ENCODE data around the gene MEN1.
A peak's percentile ranks its signal among the peaks of the same experiment; 100 is the strongest.

The MEN1 gene

DNA sequence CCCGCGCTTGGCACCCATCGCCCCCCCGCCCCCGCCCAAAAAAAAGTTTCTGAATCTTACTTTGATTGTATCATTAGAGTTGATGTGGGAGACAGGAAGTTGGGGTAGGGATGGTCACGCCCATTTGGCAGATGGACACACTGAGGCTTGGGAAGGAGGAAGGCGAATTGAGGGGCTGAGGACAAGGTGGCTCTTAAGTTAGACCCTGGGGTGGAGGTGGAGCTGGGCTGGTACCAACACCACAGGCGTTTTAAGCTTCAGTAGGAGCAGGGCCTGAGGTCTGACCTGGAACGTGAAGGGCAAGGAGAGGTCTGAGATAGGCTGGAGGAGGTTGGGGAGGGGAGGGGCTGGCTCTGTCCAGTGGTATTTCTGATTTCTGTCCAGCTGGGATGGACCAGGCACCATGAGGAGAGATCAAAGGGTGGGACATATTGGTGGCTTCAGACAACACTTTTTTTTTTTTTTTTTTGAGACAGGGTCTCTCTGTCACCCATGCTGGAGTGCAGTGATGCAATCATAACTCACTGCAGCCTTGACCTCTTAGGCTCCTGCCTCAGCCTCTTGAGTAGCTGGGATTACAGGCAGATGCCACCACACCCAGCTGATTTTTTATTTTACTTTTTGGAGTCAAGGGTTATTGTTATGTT, 34.9 kb upstream of the MEN1 start:
- DNase-seq = peak; percentile 34

DNA sequence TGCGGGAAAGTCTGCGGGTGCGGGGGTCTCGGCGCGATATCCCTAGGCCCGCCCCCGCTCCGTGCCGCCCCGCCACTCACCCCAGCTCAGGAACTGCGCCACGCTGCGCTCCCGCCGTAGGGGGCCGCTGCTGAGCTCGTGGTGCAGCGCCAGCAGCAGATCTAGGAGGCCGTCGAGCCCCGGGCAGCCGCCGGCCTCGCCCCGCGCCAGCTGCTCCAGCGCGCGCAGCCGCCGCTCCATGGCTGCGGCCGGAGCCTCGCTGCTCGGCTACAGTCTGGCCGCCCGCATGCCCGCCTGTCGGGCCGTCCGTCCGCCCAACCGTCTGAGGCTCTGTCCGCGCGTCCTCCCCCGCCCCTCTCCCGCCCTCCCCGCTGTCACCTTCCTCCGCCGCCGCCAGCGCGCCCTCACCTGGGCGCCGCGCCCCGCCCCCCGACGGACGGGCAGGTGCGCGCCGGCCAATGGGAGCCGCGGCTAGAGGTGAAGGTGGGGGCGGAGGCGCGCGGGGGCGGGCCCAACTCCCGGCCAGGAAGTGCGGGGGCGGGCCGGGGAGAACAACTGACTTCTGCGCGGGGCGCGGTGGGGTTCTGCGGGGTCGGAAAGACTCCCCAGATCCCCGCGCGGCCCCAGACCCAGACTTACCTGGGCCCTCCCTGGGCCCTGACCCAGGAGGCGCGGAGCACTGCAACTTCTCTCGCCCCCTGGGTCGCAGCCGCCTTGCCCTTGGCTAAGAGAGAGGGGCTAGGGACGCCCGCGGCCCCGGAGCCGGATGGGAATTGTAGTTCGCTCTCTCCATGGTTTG, 34.2 kb upstream of the MEN1 start, which contains the start of gene CDC42BPG:
TSS of gene CDC42BPG (minus strand) at position 324 of the 799 bp plus-strand sequence. CDS start at position 240, 84 bp downstream.
- peak; percentile 79 for DNase-seq

DNA sequence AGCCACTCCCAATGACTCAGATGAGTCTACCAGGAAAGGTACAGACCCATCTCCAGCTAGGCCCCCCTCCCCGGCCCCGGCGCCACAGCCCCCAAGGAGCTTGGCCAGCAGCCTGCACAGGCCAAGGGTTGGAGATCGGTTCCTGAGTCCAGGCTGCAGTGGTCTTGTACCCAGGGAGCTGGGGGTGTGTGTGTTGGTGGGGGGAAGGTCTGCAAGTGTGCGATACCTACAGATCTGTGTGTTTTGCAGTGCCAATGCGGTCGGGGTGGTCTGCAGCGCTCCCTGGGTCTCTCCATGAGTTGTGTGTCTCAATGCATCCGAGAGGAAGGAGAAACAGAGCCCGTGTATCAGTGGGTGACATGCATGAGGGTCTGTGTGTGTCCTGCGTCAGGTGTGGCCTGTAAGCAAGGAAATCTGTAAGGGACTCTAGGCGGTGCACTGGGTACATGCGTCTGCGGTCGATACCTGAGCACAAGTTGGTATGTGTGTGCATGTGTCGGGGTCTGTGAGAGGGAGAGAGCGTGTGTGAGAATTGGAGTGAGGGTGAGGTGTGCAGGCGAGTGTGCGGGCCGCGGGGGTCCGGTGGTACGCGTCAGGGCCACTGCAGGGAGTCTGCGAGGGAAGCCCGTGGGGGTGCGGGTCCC, 33.5 kb upstream of the MEN1 start:
- no peak for DNase-seq

DNA sequence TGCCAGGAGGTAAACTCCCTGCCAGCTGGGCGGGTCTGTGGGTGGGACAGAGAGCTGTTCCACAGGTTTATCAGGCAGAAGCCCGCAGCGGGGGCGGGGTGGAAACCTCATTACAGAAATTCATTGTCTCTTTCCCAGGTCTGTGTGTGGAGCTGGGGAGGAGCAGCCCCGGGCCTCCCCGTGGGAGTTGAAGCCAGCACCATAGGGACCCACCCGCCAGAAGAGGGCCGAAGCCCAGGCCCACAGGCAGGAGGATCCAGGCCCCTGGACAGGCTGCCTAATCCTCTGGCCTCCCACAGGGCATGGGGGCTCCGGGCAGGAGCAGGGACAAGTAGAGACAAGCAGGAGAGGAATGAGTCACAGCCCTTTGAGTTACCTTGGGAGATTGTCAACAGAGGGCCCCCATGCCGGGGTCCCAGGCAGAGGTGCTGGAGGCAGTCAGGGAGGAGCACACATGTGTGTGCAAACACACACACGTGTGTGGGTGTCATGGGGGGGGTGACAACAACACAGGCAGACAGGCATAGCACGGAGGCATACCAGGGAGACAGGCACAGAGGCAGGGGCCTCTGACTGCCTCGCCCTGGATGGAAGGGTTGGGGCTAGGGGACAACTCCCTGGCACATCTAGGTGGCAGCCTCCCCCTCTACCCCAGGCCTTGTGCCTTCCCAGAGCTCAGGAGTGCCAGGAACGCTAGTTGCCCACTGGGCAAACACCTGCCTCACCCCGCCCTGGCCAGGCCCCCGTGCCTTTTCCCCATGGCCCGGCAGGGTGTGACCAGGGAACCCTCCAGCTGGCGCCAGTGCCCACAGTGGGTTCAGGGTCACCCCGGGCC, 32.7 kb upstream of the MEN1 start:
- peak; percentile 49 for DNase-seq

DNA sequence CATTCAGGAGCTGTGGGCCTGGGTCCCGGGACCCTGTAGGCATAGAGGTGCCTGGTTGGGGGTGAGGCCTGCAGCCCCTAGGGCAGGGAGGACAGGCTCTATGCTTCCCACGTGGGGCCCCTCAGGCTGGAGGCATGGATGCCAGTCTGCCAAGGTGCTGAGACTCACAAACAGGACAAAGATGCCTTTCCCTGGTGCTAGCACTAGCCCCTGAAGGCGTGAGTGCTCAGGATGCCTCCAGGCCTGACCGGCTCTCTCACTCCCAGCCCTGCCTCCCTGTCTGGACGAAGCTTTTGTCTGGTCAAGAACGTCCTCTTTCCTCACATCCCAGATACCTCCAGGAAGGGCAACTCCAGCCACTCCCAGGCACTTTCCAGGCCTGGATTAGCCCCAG, 32.0 kb upstream of the MEN1 start:
- no peak for DNase-seq

DNA sequence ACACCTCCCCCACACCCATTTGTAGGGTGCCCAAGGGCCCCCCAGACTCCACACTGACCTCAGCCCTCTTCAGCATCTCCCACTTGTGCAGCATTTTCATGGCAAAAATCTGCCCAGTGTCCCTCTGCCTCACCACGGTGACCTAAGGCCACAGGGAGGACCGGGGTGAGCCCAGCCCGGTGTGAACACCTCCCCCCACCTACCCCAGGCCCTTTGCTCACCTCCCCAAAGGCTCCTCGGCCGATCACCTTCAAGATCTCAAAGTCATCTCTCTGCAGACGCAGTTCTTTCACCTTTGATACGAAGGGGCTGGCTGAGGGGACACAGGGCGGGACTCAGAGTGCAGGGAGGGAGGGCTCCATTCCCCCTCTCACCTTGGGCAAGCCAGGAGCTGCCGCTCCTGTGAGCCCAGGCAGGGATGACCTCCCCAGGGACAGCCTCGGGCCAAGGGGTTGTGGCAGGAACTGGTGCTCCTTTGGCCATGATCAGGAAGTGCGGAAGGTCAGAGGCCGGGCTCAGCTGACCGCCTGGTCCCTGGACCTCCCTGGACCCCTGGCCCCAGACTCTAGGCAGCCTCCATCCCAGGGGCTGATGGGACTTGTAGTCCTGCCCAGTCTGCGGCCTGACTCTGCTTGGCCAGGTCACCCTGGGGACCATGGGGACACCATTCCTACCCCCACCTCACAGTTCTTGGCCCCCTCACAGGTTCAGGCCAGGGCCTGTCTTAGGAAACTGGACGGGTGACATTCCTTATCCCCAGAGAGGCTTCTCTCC, 31.4 kb upstream of the MEN1 start:
- no peak for DNase-seq

DNA sequence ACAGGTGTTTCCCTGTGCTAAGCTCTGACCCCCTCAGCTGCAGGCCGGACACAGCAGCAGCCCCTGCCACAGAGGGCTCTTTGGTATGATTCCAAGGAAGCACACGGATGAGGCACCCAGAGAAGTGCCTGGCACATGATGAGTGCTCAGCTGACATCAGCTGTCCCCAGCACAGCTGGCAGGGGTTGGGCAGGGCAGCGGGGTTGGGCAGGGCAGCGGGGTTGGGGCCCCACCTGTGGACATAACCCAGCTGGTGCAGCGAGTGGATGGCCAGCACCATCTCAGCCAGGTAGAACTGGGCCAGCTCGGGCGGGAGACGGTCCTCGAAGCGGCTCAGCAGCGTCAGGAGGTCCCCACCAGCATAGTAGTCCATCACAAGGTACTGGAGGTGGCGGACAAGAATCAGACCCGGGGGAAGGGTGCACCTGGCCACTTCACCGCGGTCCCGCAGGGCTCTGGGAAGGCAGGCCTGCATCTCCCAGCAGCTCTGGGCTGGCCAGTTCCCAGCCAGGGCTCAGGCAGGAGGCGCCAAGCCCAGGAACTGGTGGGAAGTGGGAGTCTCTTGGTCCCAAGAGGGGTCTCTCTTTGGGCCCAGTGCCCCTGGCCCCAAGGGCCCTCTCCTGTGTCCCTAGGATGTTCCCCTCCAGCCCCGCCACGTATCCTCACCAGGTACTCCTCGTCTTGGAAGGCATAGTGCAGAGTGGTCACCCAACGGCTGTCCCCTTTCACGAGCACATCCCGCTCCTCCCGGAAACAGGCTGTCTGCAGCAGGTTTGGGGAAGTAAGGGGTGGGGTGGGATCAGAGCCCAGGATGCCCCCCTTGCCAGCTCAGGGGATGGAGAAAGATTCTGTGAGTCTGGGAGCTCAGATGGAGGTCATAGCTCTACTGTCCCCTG, 29.8 kb upstream of the MEN1 start:
- DNase-seq = no peak

DNA sequence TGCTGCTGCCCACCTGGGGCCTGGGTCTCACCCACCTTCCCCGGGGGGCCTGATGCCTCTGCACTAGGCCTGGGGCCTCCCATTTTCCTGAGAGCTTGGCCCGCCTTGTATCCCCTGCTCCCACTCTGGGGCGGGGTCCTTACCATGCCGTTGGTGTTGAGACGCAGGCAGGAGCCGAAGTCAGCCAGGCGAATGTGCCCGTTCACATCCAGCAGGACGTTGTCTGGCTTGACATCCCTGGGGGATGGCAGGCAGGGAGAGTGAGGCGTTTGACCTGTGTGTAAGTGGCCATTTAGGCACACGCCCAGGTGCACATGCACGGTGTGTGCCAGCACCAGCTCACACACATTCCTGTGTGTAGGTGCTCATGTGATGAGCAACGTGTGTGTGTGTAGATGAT, 29.0 kb upstream of the MEN1 start:
- DNase-seq = no peak

DNA sequence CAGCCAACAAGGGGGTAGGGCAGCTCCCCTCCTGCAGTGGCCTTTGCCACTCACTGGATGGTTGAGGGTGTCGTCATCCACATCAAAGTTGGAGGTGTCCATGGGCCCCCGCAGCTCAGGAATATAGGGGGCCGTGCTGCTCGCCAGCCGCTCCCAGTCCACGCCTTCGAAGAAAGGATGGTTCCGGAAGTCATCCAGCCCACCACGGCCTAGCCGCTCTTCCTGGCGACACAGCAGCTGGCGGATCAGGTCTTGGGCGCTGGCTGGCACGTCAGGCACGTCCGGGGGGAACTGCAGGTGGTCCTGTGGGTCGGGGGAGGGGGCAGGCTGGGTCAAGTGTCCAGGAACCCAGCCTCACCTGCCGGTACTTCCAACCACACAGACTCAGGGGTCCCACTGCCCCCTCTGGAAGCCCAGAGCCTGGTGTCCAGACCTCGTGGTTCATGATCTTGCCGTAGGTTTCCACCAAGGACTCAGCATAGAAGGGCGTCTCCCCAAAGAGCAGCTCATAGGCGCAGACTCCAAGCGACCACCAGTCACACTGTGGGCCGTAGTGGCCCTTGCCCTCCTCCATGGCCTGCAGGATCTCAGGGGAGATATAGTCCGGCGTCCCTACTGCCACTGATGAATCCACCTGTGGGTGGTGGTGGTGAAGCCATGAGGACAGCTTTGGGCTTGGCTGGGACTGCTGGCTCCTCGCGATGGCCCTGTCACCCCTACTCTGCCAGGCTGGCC, 28.4 kb upstream of the MEN1 start:
- no peak for DNase-seq

DNA sequence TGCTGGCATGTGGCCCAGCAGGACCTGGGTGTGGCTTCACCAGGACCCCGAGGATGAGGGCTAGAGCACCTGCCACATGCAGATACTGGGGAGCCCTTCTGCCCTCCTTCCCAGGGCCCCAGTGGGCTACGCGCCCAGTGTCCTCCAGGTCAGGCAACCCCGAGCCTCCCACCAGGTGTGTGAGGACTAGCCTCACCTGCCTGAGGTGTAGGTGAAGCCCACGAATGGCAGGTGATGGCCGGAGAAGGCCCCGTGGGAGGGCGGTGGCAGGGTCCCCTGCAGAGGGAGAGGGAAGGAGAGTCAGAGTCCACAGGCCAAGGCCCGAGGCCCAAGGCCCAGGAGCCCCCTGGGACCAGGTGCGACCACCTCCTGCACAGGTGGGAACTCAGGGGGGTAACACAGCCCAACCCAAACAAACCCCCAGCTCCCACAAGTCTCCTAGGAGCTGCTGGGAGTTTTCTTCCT, 27.6 kb upstream of the MEN1 start:
- no peak for DNase-seq

DNA sequence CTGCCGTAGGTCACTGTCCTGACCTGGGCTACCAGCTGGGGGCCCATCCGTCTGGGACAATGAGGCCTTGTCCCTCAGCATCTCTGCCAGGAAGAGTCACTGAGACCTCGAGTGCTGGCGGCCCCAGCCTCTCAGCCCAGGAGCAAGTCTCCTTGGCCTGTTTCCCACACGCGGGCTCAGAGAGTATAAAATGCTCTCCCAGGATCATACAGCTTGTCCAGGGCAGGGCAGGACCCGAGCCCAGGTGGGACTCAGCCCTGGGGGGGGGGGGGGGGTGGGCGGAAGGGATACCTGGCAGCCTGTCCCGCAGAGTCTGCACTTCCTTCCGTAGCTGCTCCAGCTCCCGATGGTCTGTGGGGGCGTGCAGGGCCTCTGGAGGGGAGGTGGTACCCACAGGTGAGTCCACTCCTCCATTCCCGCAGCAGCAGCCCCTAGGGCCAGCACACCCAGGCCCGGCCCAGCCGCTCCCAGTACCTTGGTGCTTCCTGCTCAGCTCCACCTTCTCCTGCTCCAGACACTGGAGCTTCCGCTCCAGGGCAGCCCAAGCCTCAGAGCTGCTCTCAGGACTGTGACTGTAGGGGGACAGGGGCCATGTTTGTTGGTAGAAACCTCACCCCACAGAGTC, 26.2 kb upstream of the MEN1 start:
- DNase-seq = no peak

DNA sequence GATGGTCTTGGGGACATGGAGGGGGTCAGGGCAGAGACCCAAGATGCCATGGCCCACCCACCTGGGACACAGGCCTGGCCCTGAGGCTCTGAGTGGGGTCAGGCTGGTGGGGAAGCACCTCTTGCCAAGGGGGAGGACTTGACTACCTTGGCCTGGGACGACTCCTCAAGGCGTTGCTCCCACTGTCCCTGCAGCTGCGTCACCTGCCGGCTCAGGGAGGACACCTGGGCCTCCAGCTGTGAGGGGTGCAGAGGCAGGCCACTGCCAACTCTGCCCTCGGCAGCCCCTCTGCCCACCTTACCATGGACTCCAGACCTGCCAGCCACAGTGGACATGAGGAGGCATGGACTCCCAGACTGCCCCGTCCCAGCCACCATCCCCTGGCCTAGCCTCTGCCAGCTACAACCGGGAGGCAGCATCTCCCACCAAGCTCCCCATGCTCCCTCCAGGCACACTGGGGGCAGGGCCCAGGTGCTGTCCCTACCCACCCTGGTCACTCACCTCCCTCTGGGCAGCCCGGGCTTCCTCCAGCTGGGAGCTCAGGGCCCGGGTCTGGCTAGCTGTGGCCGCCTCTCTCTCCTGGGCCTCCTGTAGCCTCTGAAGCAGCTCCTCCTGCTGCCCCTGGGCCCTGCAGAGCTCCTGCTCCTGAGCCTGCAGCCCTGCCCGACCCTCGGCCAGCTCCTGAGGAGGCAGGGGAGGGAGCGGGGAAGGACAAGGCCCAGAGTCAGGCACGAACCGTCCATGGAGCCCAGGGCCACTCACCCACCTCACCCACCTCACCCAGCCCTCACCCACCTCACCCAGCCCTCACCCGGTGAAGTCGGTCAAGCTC, 25.5 kb upstream of the MEN1 start:
- no peak for DNase-seq

DNA sequence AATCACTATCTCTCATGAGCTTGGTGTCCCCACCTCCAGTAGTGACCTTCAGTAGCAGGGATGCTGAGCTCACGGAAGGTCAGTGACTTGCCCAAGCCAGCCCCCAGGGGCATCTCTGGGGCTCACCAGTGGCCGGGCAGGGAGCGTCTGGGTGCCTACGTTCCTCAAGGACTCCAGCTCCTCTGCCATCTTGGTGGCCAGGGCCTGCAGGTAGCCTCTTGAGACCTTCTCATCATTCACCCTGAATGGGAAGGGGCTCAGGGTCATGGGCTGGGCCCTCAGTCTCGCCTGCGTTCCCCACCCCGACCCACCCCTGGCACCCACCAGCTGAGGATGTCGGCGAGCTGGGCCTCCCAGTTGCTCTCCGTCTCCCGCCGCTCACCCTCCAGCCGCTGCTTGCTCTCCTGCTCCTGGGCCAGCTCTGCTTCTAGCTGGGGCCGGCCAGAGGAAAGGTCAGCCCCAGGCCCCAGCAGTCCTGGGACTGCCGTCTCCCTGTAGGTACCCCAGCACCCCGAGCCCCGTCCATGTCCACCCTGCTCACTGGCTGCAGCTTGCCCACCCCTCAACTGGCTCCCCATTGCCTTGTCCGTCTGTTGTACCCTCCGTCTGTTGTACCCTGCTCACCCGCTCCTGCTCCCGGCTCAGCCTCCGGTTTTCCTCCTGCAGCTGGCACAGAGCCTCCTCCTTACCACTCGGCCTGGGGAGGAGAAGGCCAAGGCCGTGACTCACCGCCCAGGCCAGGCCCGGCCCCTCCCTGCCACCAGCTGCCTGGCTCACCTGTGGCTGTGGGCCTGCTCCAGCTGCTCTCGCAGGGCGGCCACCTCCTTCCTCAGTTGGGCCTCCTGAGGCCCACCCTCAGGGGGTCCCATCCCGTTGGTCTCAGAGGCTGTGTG, 24.6 kb upstream of the MEN1 start:
- no peak for DNase-seq

DNA sequence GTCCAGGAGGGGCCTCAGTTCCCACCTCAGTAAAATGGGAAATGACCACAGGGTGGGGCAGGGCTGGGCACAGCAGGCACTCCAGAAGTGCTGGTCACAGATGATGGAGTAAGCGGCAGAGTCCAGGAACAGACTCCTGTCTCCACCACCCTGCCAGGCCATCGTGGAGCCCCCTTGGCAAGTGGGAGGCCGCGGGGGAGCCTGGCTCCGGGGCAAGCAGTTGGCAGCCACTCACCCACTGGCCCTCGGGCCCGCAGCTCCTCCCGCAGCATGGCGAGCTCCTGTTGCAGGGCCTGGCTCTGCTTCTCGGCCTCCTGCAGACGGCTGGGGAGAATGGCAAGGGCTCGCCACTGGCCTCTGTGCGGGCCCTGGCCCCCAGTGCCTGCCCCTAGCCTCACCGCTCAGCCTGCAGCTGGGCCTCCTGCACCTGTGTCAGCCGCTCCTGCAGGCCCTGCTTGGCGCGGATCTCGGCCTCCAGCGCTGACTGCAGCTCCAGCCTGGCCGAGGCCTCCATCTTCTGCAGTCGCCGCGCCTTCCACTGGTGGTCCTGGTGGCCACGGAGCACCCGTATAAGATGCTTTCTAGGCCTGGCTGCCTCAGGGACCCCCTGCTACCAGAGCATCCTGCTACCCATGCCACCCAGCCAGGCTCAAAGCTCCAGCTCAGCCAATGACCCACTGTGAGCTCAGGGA, 23.8 kb upstream of the MEN1 start:
- DNase-seq = no peak

DNA sequence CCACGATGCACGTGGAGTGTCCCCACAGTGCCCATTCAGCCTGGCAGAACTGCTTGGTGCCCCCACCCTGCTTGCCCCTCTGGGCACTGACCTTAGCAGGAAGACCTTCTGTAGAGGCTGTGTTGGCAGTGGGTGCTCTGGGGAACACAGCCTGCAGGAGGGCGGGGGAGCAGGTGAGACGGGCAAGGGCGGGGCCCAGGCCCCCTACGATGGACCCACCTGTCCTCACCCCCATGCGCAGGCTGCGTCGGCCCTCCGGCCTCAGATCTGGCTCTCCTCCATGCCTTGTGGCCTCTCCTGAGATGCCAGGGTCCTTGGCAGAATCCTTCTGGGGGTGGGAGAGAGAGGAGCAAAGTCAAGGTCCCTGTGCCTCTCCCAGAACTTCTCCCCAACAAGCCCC, 23.2 kb upstream of the MEN1 start:
- DNase-seq = no peak

DNA sequence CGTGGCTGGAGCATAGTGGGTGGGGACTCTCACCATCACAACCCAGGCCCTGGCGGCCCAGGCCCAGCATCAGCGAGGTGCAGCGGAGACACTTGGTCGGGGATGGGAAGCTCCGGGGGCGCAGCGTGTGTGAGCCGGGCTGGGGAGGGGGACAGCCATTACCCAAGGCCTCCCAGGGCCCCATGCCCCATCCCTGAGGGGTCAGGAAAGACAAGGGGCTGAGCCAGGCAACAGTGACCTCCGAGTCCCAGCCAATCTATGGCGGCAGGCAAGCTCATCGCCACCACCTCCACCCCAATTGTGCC, 22.8 kb upstream of the MEN1 start:
- DNase-seq = no peak

DNA sequence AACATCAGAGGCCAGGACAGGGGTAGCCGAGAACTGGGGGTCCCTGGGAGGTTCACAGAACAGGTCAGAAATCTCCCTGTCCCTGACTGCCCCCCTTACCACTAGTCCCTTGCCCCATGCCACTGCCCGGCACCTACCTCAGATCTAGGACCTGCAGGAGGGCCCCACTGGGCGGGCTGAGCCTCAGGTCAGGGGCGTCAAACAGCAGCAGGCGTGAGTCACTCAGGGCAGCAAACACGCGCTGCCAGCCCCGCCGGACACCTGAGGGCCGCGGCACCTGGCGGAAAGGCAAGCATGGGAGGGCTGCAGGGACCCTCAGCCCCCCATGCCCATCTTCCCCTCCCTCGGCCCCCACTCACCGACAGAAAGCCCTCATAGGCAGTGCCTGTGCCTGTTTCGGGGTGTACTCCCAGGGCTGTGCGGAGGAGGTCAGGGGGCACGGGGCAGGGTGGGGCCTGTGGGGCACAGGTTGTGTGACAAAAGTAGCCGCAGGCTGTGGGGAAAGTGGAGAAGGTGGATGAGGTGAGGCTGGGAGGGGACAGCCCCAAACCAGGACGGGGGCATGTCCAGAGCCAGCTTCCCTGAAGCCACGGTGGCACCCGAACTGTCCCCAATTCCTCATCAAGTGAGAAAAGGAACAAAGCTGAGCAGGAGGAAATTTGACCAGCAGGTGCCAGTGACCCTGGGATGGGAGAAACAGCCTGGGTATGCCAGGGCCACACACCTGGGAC, 22.3 kb upstream of the MEN1 start:
- DNase-seq = no peak

All from hematopoietic multipotent progenitor cell treated with erythropoietin and hydrocortisone succinate and interleukin-3 and kit ligand, for 6 days (in vitro differentiated cells).